ENCODE results near the gene MSH4. TPM values are rescaled to one million over a fixed set of nuclear protein-coding genes. Genes with fewer than 3 reads are reported as not detected.

MSH4 gene
- total and polyA plus RNA-seq, 2 experiments from 2014 or later: 0.19 to 0.37 TPM

DNA sequence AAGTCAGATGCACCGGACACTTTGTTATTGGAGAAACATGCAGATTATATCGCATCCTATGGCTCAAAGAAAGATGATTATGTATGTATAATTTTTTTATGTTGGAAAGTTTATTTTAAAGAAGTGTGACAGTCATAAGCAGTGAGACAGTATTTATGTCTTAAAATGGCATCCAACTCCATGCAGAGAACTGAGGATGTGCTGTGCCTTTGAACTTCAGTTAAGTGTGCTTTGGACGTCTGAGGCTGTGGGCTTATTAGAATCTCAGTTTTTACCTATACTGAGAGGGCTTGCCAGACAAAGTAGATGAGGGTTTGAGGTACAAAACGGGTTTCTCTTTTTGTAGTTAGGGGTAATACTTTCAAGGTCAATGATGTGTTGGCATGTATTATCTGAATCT is 9.2 kb upstream of the MSH4 start:
- Histone ChIP-seq H3K9me2 (replicated peaks; ENCODE audit: insufficient read depth) (no peaks in the 10 kb centered on the region), H3K79me2 (peaks cover 53% of the 10 kb centered on the region), H3K36me3 (replicated peaks; ENCODE audit: insufficient read depth, low read depth) (no peaks in the 10 kb centered on the region), H2AFZ (no peak overlapping the region), H3K4me3 (peak overlapping the region; percentile 73), H3K4me2 (peak overlapping the region; percentile 90), H3K4me1 (ENCODE audit: insufficient read depth) (peaks cover 35% of the 10 kb centered on the region), H4K20me1 (ENCODE audit: insufficient read depth, poor library complexity, severe bottlenecking) (peaks cover 56% of the 10 kb centered on the region), H3K27ac (no peak overlapping the region), H3K27me3 (no peaks in the 10 kb centered on the region), H3K9me3 (ENCODE audit: low read depth) (no peaks in the 10 kb centered on the region)
- DNase-seq (ENCODE audit: low spot score): no peak
- TF ChIP-seq CTCF (IDR thresholded peaks at IDR 0.05; ENCODE audit: poor library complexity) (no peak), EZH2phosphoT487 (IDR thresholded peaks at IDR 0.05; ENCODE audit: low read depth, severe bottlenecking, unreplicated experiment) (no peak), EZH2 (IDR thresholded peaks at IDR 0.05; ENCODE audit: borderline replicate concordance) (no peak)
- 5% methylated on average over 4 of the region's 4 CpGs for WGBS (ENCODE audit: low lambda C conversion rate, missing lambda C conversion rate)

DNA sequence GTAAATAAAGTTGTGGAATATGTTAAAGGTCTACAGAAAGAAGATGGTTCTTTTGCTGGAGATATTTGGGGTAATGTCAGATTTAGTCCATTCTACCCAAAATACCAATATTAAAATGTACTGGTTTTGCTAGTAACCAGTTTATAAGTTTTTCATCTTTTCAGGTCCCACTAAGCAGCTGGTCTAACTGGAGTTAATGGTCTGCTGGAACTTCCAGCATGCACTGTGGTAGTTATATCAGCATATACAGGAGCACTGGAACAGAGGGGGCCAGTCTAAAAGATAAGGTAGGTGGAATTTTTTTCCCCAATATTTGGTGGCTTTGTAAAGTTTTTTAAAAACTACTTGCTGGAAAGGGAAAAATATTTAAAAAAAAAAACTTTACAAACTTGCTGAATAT is 6.7 kb upstream of the MSH4 start:
- Histone ChIP-seq H3K27me3 (no peaks in the 10 kb centered on the region), H3K4me1 (ENCODE audit: insufficient read depth) (peaks cover 35% of the 10 kb centered on the region), H3K4me3 (no peak overlapping the region)

GRCh38 chr1:75791022-75791421 is 5.7 kb upstream of the MSH4 start:
- Histone ChIP-seq H3K4me1 (ENCODE audit: insufficient read depth) (peaks cover 35% of the 10 kb centered on the region), H3K36me3 (replicated peaks; ENCODE audit: insufficient read depth, low read depth) (no peaks in the 10 kb centered on the region), H3K27me3 (no peaks in the 10 kb centered on the region), H3K4me2 (peak overlapping the region; percentile 90), H3K4me3 (no peak overlapping the region), H3K27ac (no peak overlapping the region), H3K9me3 (ENCODE audit: low read depth) (no peaks in the 10 kb centered on the region), H2AFZ (no peak overlapping the region), H4K20me1 (ENCODE audit: insufficient read depth, poor library complexity, severe bottlenecking) (peaks cover 64% of the 10 kb centered on the region), H3K79me2 (peaks cover 53% of the 10 kb centered on the region), H3K9me2 (replicated peaks; ENCODE audit: insufficient read depth) (no peaks in the 10 kb centered on the region)
- no peak for TF ChIP-seq EZH2phosphoT487 (IDR thresholded peaks at IDR 0.05; ENCODE audit: low read depth, severe bottlenecking, unreplicated experiment)
- no peak for DNase-seq (ENCODE audit: low spot score)
- WGBS (ENCODE audit: low lambda C conversion rate, missing lambda C conversion rate): 63% methylated on average over 1 of the region's 1 CpG

More for the DNA sequence above, 6.7 kb upstream of the MSH4 start:
- Histone ChIP-seq H3K9me3 (ENCODE audit: low read depth) (no peaks in the 10 kb centered on the region), H2AFZ (no peak overlapping the region), H4K20me1 (ENCODE audit: insufficient read depth, poor library complexity, severe bottlenecking) (peaks cover 64% of the 10 kb centered on the region), H3K27ac (no peak overlapping the region), H3K36me3 (replicated peaks; ENCODE audit: insufficient read depth, low read depth) (no peaks in the 10 kb centered on the region), H3K4me2 (peak overlapping the region; percentile 90), H3K9me2 (replicated peaks; ENCODE audit: insufficient read depth) (no peaks in the 10 kb centered on the region), H3K79me2 (peaks cover 53% of the 10 kb centered on the region)
- TF ChIP-seq EZH2 (IDR thresholded peaks at IDR 0.05; ENCODE audit: borderline replicate concordance) (no peak), CTCF (IDR thresholded peaks at IDR 0.05; ENCODE audit: poor library complexity) (no peak), EZH2phosphoT487 (IDR thresholded peaks at IDR 0.05; ENCODE audit: low read depth, severe bottlenecking, unreplicated experiment) (no peak)
- DNase-seq (ENCODE audit: low spot score): no peak

GRCh38 chr1:75792091-75792490 is 4.6 kb upstream of the MSH4 start:
- Histone ChIP-seq H3K27ac (no peak overlapping the region), H3K9me3 (ENCODE audit: low read depth) (no peaks in the 10 kb centered on the region), H3K4me3 (no peak overlapping the region), H3K9me2 (replicated peaks; ENCODE audit: insufficient read depth) (no peaks in the 10 kb centered on the region), H3K27me3 (no peaks in the 10 kb centered on the region), H3K79me2 (peaks cover 44% of the 10 kb centered on the region), H3K36me3 (replicated peaks; ENCODE audit: insufficient read depth, low read depth) (no peaks in the 10 kb centered on the region), H2AFZ (no peak overlapping the region), H4K20me1 (ENCODE audit: insufficient read depth, poor library complexity, severe bottlenecking) (peaks cover 59% of the 10 kb centered on the region), H3K4me2 (no peak overlapping the region), H3K4me1 (ENCODE audit: insufficient read depth) (peaks cover 35% of the 10 kb centered on the region)
- 95% methylated on average over 3 of the region's 3 CpGs for WGBS (ENCODE audit: low lambda C conversion rate, missing lambda C conversion rate)
- TF ChIP-seq CTCF (IDR thresholded peaks at IDR 0.05; ENCODE audit: poor library complexity): no peak
- no peak for TF ChIP-seq EZH2 (IDR thresholded peaks at IDR 0.05; ENCODE audit: borderline replicate concordance)
- no peak for TF ChIP-seq EZH2phosphoT487 (IDR thresholded peaks at IDR 0.05; ENCODE audit: low read depth, severe bottlenecking, unreplicated experiment)
- DNase-seq (ENCODE audit: low spot score): no peak
